NCI-H2107 treated with DMSO at 0.1 percent for 48 hours (cell line): Measurements from ENCODE around the gene SNRPB2.

Experiments
- DNase-seq: peaks from one replicate; lab custom pipeline; 2025; ENCODE audit not compliant: unreplicated experiment; lab: John Stamatoyannopoulos, UW

SNRPB2 gene

DNA sequence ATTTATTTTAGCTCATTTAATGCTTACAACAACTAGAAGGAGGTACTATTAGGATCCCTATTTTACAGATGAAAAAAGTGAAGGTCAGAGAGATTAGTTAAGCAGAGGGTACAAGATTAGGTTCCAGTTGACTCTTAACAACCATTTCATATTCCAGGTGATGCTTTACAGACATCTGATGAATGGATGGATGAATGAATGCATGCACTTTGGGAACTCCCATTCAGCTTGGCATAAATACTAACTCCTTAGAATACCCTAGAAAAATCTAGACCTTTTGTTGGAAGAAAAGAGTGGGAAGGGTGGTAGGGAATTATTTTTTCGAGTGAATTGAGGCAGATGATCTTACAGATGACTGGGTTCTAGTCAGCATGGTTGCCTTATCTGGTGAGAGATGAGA is 746 bp upstream of the SNRPB2 start:
- no peak for DNase-seq

DNA sequence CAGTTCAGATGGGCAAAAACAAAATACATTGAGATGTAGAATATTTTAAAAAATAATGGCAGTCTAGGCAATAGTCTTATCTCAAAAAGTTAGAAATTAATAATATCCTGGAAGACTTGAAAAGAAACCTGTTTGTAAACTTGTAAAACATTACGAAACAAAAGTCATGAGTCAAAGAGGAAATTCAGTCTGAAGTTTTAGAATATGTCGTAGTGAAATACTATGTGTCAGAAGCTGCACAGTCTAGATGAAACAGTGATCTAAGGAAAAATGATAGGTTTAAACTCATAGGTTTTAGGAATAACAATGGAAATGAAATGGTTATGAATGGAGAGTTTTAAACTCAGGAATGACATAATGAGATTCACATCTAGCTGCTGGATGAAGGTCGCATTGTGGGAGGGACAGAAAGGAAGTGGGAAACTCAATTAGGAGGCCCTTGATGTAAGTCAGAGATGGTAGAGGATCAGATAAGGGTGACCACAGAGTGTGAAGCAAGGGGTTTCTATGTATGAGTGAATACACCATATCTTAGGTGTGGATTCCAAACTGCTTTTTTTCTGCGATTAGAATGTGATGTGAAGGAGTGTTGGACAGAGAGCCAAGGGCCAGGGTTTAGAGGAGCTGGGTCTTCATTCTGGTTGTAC is 2.8 kb downstream of the SNRPB2 start:
- no peak for DNase-seq

DNA sequence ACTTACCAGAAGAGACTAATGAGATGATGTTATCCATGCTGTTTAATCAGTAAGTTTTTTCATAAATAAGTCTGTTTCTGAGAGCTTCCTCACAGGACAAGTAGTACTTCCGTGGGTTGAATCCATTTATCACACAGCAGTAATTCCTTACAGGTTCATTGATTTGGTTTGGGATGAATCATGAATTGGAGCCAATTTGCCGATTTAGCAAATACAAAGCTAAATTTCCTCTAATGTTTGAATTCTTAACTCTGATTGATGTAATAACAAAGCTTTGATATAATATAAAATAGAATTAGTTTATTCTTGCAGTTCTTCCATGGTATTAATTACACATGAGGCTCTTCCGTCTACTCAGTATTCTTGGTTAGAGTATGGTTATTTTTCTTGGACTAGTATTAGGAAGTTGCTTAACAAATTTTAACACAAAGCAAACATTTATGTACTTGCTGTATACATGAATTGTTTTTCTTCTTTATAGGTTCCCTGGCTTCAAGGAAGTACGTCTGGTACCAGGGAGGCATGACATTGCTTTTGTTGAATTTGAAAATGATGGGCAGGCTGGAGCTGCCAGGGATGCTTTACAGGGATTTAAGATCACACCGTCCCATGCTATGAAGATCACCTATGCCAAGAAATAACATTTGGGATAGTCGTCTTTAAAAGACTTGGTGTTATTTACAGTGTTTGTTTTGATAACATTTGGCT is 10.7 kb downstream of the SNRPB2 start:
- no peak for DNase-seq

DNA sequence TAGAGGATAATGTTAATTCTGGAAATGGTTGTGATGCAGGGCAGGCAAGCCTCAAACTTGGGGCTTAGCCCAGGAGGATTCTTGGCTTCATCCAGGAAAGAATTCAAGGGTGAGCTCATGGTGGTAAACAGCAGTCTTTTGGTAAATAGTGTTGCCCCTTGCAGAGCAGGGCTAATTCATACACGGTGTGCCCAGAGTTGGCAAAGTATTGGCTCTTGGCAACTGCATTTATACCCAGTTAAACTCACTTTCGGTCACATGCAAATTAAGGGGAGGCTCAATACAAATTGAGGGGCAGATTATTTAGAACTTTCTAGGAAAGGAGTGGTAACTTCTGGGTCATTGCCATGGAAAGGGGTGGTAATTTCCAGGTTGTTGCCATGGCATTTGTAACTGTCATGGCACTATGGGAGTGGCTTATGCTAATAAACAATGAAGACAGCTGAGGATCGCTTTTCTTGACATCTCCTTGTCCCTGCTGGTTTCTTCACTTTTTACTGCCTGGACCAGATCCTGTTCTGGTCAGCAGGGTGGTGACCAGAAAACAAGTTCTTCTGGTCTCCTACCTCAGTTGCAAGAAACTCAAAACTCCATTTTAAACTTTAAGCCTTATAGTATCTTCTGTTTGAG is 14.5 kb downstream of the SNRPB2 start:
- no peak for DNase-seq

DNA sequence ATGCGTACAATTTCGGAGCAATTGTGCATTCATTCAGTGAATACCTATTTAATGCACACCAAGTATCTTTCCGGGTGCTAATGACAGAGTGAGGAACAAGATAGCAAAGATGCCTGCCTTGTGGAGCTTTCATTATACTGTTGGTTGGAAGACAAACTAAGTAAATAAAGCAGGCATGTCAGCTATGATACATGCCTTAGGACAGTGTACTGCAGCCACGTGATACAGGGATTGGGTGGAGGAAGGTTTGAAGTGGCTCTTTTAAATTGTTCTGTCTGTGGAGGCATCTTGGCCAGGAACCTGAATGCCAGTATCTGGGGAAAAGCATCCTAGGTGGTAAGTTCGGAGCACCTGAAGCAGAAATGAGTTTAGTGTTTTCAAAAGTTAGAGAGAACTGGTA is 15.4 kb downstream of the SNRPB2 start:
- no peak for DNase-seq

DNA sequence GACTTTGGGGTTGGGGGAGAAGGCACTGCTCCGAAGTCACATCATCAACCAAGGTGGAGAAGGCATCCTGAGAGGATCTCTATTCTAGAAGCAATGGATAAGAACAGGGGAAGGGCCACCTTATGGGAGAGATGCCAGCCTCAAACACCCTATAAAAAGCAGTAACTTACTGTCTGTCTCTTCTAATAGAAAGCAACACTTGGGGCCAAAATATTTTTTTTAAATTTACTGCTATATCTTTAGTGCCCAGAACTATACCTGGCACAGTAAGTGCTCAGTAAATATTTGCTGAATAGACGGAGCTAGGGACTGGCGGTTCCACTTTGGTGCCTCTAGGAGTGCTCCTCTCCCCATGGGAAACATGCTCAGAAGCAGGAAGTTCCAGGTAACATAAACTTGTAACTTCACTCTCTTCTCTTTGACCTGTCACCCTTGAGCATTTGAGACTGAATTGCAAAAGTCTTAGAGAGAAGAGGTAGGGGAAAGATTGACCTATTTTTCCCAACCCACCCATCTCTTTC is 17.5 kb downstream of the SNRPB2 start:
- no peak for DNase-seq

DNA sequence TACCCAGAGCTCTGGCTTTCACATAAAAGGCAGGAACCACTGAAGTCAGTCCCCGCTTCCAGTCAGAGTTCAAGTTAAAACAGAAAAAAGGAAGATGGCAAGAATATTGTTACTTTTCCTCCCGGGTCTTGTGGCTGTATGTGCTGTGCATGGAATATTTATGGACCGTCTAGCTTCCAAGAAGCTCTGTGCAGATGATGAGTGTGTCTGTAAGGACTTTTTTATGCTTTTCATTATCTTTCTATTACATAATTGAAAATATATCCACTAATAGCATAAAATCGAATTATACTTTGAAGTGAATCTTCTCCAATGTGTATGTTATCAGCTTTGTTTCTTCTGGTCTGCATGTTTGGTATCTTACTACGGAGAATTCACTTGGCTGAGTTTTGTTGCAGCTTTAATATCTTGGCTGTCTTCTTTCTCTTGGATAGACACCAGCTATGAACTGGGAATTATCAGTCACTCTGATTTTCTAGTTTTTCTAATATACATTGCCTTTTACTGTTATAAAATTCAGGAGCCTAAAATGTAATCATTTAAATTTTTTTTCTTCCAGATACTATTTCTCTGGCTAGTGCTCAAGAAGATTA is 18.6 kb downstream of the SNRPB2 start, which contains the start of gene OTOR:
Gene OTOR, plus strand, starts transcription at position 51 of the 593 bp plus-strand sequence. Its CDS starts 44 bp downstream, at position 95.
- DNase-seq = no peak

DNA sequence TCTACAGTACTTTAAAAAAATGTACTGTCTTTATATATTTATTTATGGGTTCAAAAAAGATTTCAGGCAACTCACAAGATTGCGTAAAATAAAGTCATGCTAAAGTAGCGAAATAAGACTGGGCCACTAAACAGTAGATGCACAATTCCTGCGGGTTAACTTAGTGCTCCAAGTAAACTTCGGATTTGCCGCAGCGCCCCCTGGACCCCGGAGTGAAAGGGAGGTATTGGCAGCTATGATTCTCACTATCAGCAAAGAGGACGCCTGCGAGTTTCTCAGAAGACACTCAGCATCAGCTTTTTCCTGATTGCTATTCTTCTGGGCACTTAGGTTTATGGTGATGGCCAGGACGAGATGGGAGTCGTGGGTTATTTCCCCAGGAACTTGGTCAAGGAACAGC is 19.7 kb downstream of the SNRPB2 start:
- no peak for DNase-seq

DNA sequence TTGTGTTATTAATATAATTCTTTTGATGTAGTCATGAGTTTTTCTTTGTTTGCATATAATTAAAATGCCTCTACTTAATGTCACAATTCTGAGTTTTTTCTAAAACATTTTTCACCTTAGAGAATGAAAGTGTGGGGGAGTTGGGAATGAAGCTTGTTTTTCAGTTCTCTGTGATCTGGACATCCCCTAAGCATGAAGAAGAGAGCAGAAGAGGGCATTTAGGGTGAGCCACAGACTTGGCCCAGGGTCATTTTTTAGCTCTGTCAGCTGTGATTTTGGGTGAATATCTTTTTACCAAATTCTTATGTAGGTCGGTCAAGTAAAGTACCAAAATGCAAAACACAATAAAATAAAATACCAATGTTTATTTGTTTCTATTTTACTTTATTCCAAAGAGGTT is 22.3 kb downstream of the SNRPB2 start:
- DNase-seq = no peak

DNA sequence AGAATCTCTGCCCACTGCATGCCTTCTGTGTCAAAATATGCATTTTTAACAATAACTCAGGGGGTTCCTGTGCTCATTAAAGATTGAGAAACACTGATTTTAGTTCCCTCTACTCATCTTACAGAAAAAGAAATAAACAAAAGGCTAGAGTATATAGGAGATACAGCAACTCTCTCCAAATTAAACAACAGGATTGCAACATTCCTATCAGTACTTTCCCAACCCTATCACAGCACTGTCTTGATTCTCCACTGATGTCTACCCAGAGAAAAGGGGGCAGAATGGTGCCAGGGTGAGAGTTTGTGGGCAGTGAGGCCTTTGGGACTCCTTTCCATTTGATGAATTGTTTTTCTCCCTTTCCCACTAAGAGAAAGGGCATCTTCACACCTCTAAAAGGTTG is 23.1 kb downstream of the SNRPB2 start:
- DNase-seq = no peak

DNA sequence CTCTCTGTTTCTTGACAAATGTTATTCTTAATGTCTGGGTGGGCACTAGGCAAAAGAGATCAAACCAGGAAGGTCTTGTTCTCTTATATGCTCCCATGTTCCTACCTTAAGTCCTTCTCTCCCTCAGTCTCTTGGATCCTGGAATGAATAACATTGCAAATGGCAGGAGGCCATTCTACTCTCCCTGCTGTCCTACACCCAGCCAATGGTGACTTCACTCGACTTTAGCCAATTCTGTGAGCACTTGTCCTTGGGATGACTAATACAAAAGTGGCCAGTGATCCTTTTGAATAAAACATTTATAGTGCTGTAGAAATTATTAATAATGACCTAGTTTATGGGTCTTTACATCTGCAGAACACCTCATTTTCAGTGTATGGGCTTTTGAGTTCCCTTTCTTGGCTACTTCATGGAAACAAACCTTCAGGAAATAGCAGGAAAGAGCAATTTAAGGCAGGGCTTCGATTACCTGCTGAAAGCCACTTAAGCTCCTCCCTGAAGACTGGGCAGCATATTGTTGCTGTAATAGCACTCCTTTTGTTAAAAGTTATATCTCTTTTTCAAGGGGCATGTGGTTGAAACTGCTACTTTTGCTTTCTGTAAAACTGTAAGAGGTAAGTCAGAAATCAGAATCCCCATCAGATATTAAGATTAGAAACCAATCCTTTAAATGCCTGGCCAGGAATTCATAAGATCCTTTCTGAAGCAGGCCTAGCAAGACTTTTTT is 28.8 kb downstream of the SNRPB2 start:
- no peak for DNase-seq

DNA sequence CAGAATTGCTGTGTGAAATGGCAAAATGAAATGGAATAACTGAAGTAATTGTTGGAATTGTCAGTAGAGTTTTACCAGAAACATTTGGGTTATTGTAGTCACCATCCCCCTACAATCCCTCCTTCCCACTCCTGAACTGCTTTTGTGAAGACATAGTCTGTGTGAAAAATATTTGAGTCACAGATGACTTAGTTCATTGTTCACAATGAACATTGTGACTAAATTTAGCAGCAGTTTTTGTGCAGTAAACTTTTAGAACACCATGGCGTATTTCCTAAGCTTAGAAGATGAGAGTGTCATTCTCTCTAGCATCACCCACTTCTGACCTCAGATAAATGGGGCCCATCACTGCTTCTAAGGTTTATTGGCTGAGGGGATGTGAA is 29.3 kb downstream of the SNRPB2 start:
- DNase-seq = no peak

DNA sequence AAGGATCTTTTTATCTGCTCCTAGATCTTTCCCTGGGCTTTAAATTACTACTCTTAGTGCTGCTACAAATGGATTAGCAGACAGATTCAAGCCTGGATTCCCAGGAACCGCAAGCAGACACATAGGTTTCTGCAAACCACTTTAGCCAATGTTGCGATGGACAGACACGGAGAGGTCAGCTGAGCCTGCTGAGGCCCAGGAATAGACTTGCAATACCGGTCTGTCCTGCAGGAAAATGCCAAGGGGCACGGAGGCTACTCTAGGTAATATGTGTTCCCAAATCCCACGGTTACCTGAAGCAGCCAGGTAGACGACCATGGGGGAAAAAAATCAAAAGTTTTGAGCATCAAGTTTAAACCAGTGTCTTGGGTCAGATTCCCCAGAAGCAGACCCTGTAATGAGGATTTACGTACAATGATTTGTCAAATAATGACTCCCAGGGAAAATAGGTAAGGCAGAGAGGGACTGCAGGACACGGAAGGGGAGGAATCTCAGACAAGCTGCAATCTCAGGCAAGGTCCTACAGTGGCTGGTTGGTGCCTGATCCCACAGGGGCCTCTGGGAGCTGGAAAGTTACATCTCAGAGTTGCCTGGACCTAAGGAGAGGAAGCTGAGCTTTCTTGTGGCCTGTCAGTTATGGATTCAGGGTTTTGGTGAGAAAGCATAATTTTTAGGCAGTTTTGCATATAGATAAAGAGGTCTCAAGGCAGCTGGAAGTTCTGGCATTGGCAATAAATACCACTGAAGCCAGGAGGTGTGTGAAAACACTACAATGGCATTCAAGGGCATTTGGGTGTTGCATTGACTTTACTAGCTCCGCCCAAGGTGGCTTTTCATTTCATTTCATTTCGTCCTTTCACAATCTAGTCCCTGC is 30.8 kb downstream of the SNRPB2 start:
- DNase-seq = no peak

DNA sequence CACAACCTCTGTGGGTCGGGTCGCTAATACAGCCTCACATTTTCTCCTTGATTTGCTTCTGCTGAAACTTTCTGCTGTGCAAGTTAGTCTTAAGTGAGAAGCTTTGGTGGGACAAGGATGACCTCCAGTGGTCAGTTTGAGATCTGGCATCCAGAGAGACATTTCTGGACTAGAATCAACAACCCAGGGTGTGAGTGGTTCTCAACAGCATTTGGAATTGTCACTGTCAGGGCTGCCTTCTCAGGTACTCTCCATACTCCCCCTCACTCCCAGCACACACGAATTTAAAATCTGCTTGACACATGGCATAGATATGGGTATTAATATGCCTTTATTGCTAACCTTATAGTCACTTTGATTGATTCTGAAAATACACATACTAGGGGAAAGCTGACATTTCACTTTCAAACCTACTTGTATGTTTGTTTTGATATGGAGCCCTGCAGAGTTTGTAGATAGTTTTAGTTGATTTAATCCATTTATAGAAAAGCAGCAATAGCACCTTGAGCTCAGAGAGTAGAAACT is 31.5 kb downstream of the SNRPB2 start:
- peak; percentile 27 for DNase-seq

DNA sequence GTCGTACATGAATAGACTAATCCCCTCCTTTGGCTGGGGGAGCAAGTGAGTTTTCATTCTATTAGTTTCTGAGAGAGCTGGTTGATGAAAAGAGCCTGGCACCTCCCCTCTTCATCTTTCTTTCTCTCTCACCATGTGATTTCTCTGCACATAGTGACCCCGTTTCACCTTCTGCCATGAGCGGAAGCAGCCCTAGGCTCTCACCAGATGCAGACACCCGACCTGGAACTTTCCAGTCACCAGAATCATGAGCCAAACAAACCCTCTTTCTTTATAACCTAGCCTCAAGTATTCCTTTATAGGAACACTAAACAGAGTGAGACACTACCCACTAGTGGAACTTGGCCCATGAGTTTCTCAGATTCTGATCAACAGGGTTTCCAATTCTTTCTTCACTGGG is 34.7 kb downstream of the SNRPB2 start:
- no peak for DNase-seq

DNA sequence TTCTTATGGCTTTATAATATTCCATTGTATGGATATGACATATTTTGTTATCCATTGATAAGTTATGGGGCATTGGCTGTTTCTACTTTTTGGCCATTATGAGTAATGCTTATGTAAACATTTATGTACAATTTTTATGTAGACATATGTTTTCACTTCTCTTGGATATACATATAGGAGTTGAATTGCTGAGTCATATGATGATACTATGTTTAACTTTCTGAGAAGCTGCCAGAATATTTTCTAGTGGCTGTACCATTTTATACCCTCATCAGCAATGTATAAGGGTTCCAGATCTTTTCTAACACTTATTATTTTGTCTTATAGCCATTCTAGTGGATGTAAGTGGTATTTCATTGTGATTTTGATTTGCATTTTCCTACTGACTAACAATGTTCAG is 41.4 kb downstream of the SNRPB2 start:
- DNase-seq = no peak

DNA sequence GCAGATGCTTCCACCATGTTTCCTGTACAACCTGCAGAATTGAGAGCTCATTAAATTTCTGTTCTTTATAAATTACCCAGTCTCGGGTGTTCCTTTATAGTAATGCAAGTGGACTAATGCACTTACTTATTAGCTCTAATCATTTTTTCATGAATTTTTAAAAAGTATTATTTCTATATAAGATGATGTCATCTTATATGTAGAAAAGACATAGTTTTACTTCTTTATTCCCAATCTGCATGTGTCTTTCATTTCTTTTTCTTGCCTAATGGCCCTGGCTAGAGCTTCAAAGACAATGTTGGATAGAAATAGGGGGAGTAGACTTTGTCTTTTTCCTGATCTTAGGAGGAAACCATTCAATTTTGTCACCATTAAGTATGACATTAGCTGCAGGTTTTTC is 46.1 kb downstream of the SNRPB2 start:
- no peak for DNase-seq

DNA sequence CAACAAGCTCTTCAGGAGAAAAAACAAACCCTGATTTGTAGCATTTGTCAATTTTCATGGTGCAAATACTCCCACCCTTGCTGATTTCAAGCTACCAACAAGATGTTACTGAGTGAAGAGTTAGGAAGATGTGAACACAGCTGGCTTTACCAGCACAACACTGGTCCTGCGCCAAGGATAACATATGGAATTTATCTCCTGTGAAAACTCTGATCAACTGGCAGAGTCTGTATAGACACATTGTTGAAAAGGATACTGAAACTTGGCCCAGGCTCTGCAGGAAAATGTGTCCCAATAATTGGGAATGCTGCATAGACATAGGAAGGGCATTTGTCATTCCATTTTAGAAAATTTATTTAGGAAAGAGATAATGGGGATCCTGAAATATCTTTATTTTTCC is 47.3 kb downstream of the SNRPB2 start:
- DNase-seq = no peak

DNA sequence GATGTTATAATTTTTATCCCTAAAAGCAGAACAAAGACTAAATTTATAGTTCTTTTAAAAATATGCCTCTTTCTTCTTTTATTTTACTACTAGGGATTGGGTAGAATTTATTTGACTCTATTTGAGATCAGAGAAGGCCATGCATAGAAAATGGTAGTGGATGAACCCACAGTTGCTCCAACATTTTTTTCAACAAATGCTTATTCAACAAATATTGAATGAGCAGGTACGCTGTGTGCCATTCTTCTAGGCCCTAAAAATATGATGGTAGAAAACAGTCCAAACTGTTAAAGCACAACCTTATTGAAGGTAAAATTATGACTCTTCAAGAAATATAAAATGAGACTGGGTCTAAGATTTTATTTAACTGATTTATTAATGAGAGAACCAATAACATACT is 48.3 kb downstream of the SNRPB2 start:
- DNase-seq = no peak

DNA sequence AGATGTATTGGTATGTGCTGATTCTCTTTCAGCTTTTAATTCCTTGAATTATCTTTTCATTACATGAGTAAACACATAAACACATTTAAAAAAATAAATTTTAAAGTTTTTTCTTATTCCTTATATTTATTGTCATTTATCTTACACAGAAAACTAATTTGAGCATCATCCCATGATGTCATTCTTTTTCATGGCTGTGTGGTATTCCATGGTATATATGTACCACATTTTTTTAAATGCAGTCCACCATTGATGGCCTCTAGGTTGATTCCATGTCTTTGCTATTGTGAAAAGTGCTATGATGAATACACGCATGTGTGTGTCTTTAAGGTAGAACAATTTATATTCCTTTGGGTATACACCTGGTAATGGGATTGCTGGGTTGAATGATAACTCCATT is 51.7 kb downstream of the SNRPB2 start:
- no peak for DNase-seq
